Activated naive CD8-positive, alpha-beta T cell (primary cell): ENCODE measurements around the gene FBXL17.

Experiments used
- H3K27ac Mint-ChIP-seq: one replicate; pipeline ENCODE4 v1.8.0; 2021; ENCODE audit warnings: mixed read lengths
- H3K27me3 Mint-ChIP-seq: one replicate; pipeline ENCODE4 v1.8.0; 2021; ENCODE audit warnings: mixed read lengths
- H3K36me3 Mint-ChIP-seq: one replicate; pipeline ENCODE4 v1.8.0; 2021; ENCODE audit warnings: mixed read lengths
- H3K4me1 Mint-ChIP-seq: one replicate; pipeline ENCODE4 v1.8.0; 2021; ENCODE audit warnings: low read depth, mixed read lengths
- H3K4me3 Mint-ChIP-seq: one replicate; pipeline ENCODE4 v1.8.0; 2021; ENCODE audit warnings: mild to moderate bottlenecking, mixed read lengths
- H3K9me3 Mint-ChIP-seq: one replicate; pipeline ENCODE4 v1.8.0; 2021; ENCODE audit warnings: low read depth, mixed read lengths

Gene FBXL17

DNA sequence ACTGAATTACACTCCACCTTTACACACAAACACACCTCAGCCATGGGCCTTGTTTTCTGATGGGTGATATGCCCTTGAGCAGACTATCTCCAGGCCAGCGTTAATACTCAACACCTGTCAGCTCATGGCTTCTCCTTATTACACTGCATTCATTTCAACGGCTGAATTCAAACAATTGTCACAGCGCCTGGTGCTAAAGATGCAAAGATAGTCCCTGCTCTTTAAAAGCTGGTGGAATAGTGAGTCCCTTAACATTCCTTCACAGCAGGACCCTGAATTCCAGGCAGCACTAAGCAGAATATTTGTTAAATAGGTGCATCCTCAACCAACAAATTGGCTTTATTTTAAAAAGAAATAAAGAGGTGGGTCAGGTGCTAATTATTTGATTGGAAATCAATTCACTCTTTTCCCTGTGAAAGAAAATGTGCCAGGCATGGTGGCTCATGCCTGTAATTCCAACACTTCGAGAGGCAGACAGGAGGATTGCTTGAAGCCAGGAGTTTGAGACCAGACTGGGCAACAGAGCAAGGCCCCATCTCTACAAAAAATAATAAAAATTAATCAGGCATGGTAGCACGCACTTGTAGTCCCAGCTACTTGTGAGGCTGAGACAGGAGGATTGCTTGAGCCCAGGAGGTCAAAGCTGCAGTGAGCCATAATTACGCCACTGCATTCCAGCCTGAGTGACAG, 555.4 kb downstream of the FBXL17 start:
- Mint-ChIP-seq H3K9me3 (peaks cover 6% of the 10 kb centered on the region), H3K36me3 (peaks cover 2% of the 10 kb centered on the region), H3K27ac (no peak overlapping the region), H3K27me3 (no peaks in the 10 kb centered on the region), H3K4me3 (no peak overlapping the region), H3K4me1 (no peaks in the 10 kb centered on the region)

DNA sequence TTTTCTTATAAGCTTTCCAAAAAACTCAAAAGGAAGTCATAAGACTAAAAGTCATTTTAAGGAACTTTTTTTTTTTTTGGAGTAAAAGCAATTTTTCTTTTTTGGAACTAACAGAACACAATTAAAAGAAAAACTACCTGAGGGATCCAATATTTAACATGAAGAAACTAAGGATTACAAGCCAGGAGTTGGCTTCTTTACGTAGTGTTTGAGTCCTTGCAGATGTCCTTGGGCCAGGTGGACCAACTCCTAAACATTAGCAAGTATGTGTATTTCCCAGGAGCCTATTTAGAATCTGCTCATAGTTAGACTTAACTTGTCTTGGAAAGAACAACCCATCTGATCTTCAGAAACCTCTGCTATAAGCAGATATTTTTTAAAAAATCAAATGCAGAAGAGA, 557.1 kb downstream of the FBXL17 start:
- Mint-ChIP-seq H3K9me3 (peaks cover 6% of the 10 kb centered on the region), H3K27me3 (no peaks in the 10 kb centered on the region), H3K4me1 (no peaks in the 10 kb centered on the region), H3K36me3 (peaks cover 2% of the 10 kb centered on the region), H3K27ac (no peak overlapping the region), H3K4me3 (no peak overlapping the region)

GRCh38 chr5:107821288-107821687, 560.6 kb downstream of the FBXL17 start:
- Mint-ChIP-seq H3K36me3 (peaks cover 2% of the 10 kb centered on the region), H3K27ac (no peak overlapping the region), H3K27me3 (no peaks in the 10 kb centered on the region), H3K9me3 (peaks cover 6% of the 10 kb centered on the region), H3K4me3 (no peak overlapping the region), H3K4me1 (no peaks in the 10 kb centered on the region)

DNA sequence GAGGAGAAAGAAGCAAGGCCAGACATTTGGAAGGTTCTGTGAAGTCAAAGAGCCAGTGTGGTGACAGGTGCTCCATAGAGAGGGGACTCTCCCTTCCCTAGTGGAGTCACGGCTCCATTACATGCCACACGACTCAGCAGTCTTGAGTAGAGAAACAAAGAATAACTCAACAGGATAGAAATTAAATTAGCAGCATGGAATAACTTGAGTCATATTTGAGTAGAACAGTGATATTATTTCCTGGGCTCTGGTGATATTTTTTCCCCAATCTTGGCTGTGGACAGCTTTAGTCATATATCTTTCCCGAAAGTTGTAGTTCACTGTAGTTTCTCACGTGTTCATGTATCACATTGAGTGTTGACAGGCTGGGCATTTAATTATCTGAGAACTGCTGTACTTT, 561.5 kb downstream of the FBXL17 start:
- H3K36me3 Mint-ChIP-seq, result peaks cover 2% of the 10 kb centered on the region
- no peaks in the 10 kb centered on the region for H3K4me1 Mint-ChIP-seq
- no peak overlapping the region for H3K4me3 Mint-ChIP-seq
- no peak overlapping the region for H3K27ac Mint-ChIP-seq
- no peaks in the 10 kb centered on the region for H3K27me3 Mint-ChIP-seq
- H3K9me3 Mint-ChIP-seq, result peaks cover 6% of the 10 kb centered on the region

DNA sequence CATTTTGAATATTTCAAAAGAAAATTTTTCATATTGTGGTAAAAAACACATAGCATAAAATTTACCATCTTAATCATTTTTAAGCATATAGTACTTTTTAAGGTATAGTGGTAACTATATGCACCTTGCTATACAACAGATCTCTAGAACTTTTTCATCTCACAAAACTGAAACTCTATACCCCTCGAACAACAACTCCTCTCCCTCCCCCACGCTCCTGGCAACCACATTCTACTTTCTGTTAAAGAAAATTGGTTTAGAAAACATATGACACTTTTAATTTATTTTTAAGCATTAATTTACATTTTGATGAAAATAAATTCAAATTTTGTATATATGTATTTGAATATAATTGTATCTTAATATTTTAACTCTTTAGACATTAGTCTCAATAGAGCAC, 563.9 kb downstream of the FBXL17 start:
- H3K36me3 Mint-ChIP-seq, result peaks cover 2% of the 10 kb centered on the region
- no peaks in the 10 kb centered on the region for H3K4me1 Mint-ChIP-seq
- no peak overlapping the region for H3K27ac Mint-ChIP-seq
- H3K9me3 Mint-ChIP-seq, result peaks cover 6% of the 10 kb centered on the region
- H3K27me3 Mint-ChIP-seq, result no peaks in the 10 kb centered on the region
- no peak overlapping the region for H3K4me3 Mint-ChIP-seq

GRCh38 chr5:107817436-107817835, 564.5 kb downstream of the FBXL17 start:
- H3K27me3 Mint-ChIP-seq, result peaks cover 2% of the 10 kb centered on the region
- H3K4me1 Mint-ChIP-seq, result no peaks in the 10 kb centered on the region
- peaks cover 3% of the 10 kb centered on the region for H3K9me3 Mint-ChIP-seq
- peaks cover 2% of the 10 kb centered on the region for H3K36me3 Mint-ChIP-seq
- no peak overlapping the region for H3K27ac Mint-ChIP-seq
- no peak overlapping the region for H3K4me3 Mint-ChIP-seq

- Mint-ChIP-seq H3K4me1 (no peaks in the 10 kb centered on the region), H3K36me3 (no peaks in the 10 kb centered on the region), H3K27ac (no peak overlapping the region), H3K9me3 (no peaks in the 10 kb centered on the region), H3K27me3 (peaks cover 2% of the 10 kb centered on the region), H3K4me3 (no peak overlapping the region)
Measured at GRCh38 chr5:107815109-107815508, 566.8 kb downstream of the FBXL17 start.

- Mint-ChIP-seq H3K9me3 (no peaks in the 10 kb centered on the region), H3K4me1 (no peaks in the 10 kb centered on the region), H3K27ac (no peak overlapping the region), H3K27me3 (peaks cover 2% of the 10 kb centered on the region), H3K4me3 (no peak overlapping the region), H3K36me3 (no peaks in the 10 kb centered on the region)
Measured at GRCh38 chr5:107814183-107814827, 567.6 kb downstream of the FBXL17 start.

DNA sequence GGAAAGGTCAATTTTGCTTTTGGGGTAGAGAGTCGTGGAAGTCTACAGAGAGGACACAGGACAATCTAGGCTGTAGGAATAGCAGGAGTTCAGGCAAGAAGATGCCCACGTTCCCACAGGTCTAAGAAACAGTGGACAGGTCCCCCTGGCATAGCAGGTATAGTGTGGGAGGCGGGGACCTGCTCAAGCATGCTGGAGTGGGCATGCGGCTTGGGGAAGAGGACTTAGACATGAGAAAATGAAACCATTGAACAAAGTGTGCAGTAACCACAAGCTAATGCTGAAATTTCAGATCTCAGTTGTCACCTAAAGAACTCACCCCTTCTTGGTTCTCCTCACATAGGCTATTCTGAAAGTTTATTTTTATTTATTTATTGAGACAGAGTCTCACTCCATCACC, 568.3 kb downstream of the FBXL17 start:
- Mint-ChIP-seq H3K4me1 (no peaks in the 10 kb centered on the region), H3K27ac (no peak overlapping the region), H3K27me3 (peaks cover 2% of the 10 kb centered on the region), H3K9me3 (no peaks in the 10 kb centered on the region), H3K36me3 (no peaks in the 10 kb centered on the region), H3K4me3 (no peak overlapping the region)

GRCh38 chr5:107812570-107813141, 569.2 kb downstream of the FBXL17 start:
- no peaks in the 10 kb centered on the region for H3K36me3 Mint-ChIP-seq
- no peak overlapping the region for H3K27ac Mint-ChIP-seq
- H3K4me3 Mint-ChIP-seq, result no peak overlapping the region
- H3K9me3 Mint-ChIP-seq, result no peaks in the 10 kb centered on the region
- H3K27me3 Mint-ChIP-seq, result peaks cover 2% of the 10 kb centered on the region
- no peaks in the 10 kb centered on the region for H3K4me1 Mint-ChIP-seq

- no peak overlapping the region for H3K4me3 Mint-ChIP-seq
- peaks cover 2% of the 10 kb centered on the region for H3K27me3 Mint-ChIP-seq
- no peaks in the 10 kb centered on the region for H3K36me3 Mint-ChIP-seq
- no peaks in the 10 kb centered on the region for H3K9me3 Mint-ChIP-seq
- no peak overlapping the region for H3K27ac Mint-ChIP-seq
- H3K4me1 Mint-ChIP-seq, result no peaks in the 10 kb centered on the region
Measured at GRCh38 chr5:107809201-107810034, 572.5 kb downstream of the FBXL17 start.
